Pancreas (tissue), 10 donors: Measurements from ENCODE around the gene DNAJC10. TPM values are rescaled to one million over a fixed set of nuclear protein-coding genes. Genes with fewer than 3 reads are reported as not detected.
"Not testable (repeated sequence)": the region's sequence is repeated elsewhere in the genome, so short reads cannot be mapped to it uniquely, and the experiment has no call there.

ENCODE experiments used
- ATAC-seq, 4 donors: fragments of 200-7000 bp; cut with Tn5 transposase; one replicate each; pipeline versions ENCODE4 v1.8.0 to v1.9.1; 2020; ENCODE audit warnings: mild to moderate bottlenecking in 4 of 4, moderate library complexity in 4 of 4
- DNase-seq, 6 donors: peaks; one replicate each; pipeline ENCODE4 v3.0.0-alpha.2; 2020
- FAIRE-seq: peaks from 2 replicates; lab custom pipeline; 2012; peaks lifted over from hg19 to GRCh38; lab: Jason Lieb, UNC
- H3K27ac ChIP-seq, 4 donors: fragments of 200-600 bp; sonication (generic); 1 replicate in 3 of 4; 2 replicates in 1 of 4; pipeline versions ENCODE4 v1.5.0 to v1.8.0; 2020
- H3K27me3 ChIP-seq, 4 donors: fragments of 200-600 bp; one replicate each; pipeline ENCODE4 v1.8.0; 2021
- H3K36me3 ChIP-seq, 3 donors: fragments of 200-600 bp; sonication (generic) in 1 of 3; one replicate each; pipeline versions ENCODE4 v1.5.0 to v1.8.0; 2020 to 2021
- H3K4me1 ChIP-seq, 3 donors: fragments of 200-600 bp; one replicate each; pipeline ENCODE4 v1.8.0; 2021
- H3K4me3 ChIP-seq, 4 donors: fragments of 200-600 bp; sonication (generic) in 2 of 4; one replicate each; pipeline versions ENCODE4 v1.5.0 to v1.8.0; 2020 to 2021
- H3K9me3 ChIP-seq, 4 donors: fragments of 200-600 bp; one replicate each; pipeline ENCODE4 v1.8.0; 2021
- WGBS, 2 donors: extraction: QIAGEN DNeasy Blood & Tissue Kit; methylation state at CpG; one replicate each; pipeline ENCODE4 v1.1.7; 2013; 5-methylcytosine and 5-hydroxymethylcytosine counted together
- intact Hi-C, 3 donors: fragments of 100-400 bp; cut with DNase I; formaldehyde crosslinking; loops; one replicate each; pipeline versions ENCODE4 v1.11.1 to v1.14.2; 2022
- polyA plus RNA-seq, 2 donors: library from polyadenylated mRNA; stranded (reverse); fragments of 200-250 nt; gene quantifications; one replicate each; pipeline ENCODE4 v1.2.3, GENCODE V29; 2013
- total RNA-seq, 6 donors: library from RNA; stranded (reverse); fragmentation: NEBNext Ultra II Directional in 4 of 6; extraction: Animal tissue kit (Norgen Biotek cat#: 25700) in 4 of 6; gene quantifications; one replicate each; pipeline versions ENCODE4 v1.2.1 to v1.2.4, GENCODE V29; 2021 to 2023
- TF ChIP-seq, protein P1 (sequence below), 4 donors: fragments of 200-600 bp; sonication (generic) in 3 of 4; IDR thresholded peaks; one replicate each; pipeline versions ENCODE4 v1.5.0 to v1.8.0; 2021; ENCODE audit warnings: antibody characterized with exemption in 4 of 4
- donor health status: healthy with polysubstance abuse.
- donor health status: DM: no; HTN: no; CAD: no; lungs with moderate emphysema.
- donor health status: DM: no; HTN: no; CAD: no.
- donor health status: control.
- donor health status: control.
- donor health status: Bipolar disorder and iron deficiency.
- donor health status: DM: yes; HTN: yes; CAD: no.
- donor health status: DM: no; HTN: no; CAD: no.
- donor health status: DM: no; HTN: no; CAD: no.
- donor health status: DM: yes; HTN: yes; CAD: no.

The DNAJC10 gene
- total and polyA plus RNA-seq, 8 donors: 19.9 to 87.8 (median 63.6) TPM

DNA sequence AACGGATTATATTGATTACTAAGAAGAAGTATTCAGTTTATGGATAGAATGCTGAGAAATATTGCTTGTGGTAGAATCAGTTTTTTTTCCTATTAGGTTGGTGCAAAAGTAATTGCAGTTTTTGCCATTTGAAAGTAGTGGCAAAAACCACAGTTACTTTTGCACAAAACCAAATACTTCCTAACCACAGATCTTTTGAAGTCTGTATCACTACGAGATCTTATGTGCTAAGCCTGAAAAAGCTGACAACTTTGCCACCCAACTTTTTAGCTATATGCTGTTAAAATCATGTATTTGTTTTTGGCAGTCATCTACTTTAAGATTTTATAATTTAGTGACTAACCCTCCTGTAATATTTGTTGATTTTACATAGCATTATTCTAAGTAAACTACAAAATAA, 24.6 kb downstream of the DNAJC10 start:
- Histone ChIP-seq H3K36me3 (peaks cover 0 to 49% (median 18%) of the 10 kb centered on the region in 3 donors), H3K4me1 (no peaks in the 10 kb centered on the region), H3K27me3 (no peaks in the 10 kb centered on the region), H3K9me3 (no peaks in the 10 kb centered on the region), H3K4me3 (no peak overlapping the region), H3K27ac (no peak overlapping the region)
- TF ChIP-seq, protein P1, sequence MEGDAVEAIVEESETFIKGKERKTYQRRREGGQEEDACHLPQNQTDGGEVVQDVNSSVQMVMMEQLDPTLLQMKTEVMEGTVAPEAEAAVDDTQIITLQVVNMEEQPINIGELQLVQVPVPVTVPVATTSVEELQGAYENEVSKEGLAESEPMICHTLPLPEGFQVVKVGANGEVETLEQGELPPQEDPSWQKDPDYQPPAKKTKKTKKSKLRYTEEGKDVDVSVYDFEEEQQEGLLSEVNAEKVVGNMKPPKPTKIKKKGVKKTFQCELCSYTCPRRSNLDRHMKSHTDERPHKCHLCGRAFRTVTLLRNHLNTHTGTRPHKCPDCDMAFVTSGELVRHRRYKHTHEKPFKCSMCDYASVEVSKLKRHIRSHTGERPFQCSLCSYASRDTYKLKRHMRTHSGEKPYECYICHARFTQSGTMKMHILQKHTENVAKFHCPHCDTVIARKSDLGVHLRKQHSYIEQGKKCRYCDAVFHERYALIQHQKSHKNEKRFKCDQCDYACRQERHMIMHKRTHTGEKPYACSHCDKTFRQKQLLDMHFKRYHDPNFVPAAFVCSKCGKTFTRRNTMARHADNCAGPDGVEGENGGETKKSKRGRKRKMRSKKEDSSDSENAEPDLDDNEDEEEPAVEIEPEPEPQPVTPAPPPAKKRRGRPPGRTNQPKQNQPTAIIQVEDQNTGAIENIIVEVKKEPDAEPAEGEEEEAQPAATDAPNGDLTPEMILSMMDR (IDR thresholded peaks at IDR 0.05): no peak
- ATAC-seq (no peak), DNase-seq (no peak), FAIRE-seq (no peak)
- WGBS, 2 donors: 90 to 100% methylated on average over 2 of the region's 2 CpGs
- intact Hi-C loops: no loop called here

GRCh38 chr2:182741620-182742019, 25.6 kb downstream of the DNAJC10 start:
- TF ChIP-seq, protein P1 (IDR thresholded peaks at IDR 0.05): no peak
- intact Hi-C loops: no loop called here
- peaks cover 0 to 43% (median 18%) of the 10 kb centered on the region in 3 donors for H3K36me3 ChIP-seq
- H3K4me3 ChIP-seq: no peak overlapping the region
- H3K4me1 ChIP-seq: no peaks in the 10 kb centered on the region
- peak; percentile 13 for FAIRE-seq
- no peak for ATAC-seq
- no peak overlapping the region for H3K27ac ChIP-seq
- H3K9me3 ChIP-seq: no peaks in the 10 kb centered on the region
- no peak for DNase-seq
- 93 to 96% methylated on average over 2 of the region's 2 CpGs for WGBS, 2 donors
- H3K27me3 ChIP-seq: no peaks in the 10 kb centered on the region

- no peaks in the 10 kb centered on the region for H3K27me3 ChIP-seq
- no peaks in the 10 kb centered on the region for H3K4me1 ChIP-seq
- H3K36me3 ChIP-seq: peaks cover 0 to 35% (median 15%) of the 10 kb centered on the region in 3 donors
- FAIRE-seq (no peak), DNase-seq (no peak), ATAC-seq (no peak)
- intact Hi-C loops: no loop called here
- H3K27ac ChIP-seq: no peak overlapping the region
- no peak overlapping the region for H3K4me3 ChIP-seq
- 60 to 61% methylated on average over 2 of the region's 2 CpGs for WGBS, 2 donors
- no peaks in the 10 kb centered on the region for H3K9me3 ChIP-seq
- TF ChIP-seq, protein P1 (IDR thresholded peaks at IDR 0.05): no peak
These were observed 28.4 kb downstream of the DNAJC10 start for GRCh38 chr2:182744490-182744889.

- no peak overlapping the region for H3K27ac ChIP-seq
- 72 to 75% methylated on average over 2 of the region's 2 CpGs for WGBS, 2 donors
- TF ChIP-seq, protein P1 (IDR thresholded peaks at IDR 0.05): no peak
- H3K9me3 ChIP-seq: no peaks in the 10 kb centered on the region
- H3K4me3 ChIP-seq: no peak overlapping the region
- DNase-seq (no peak), FAIRE-seq (no peak), ATAC-seq (no peak)
- no peaks in the 10 kb centered on the region for H3K27me3 ChIP-seq
- peaks cover 0 to 35% (median 15%) of the 10 kb centered on the region in 3 donors for H3K36me3 ChIP-seq
- intact Hi-C loops: no loop called here
- H3K4me1 ChIP-seq: no peaks in the 10 kb centered on the region
These were observed 29.0 kb downstream of the DNAJC10 start for GRCh38 chr2:182745061-182745460.

DNA sequence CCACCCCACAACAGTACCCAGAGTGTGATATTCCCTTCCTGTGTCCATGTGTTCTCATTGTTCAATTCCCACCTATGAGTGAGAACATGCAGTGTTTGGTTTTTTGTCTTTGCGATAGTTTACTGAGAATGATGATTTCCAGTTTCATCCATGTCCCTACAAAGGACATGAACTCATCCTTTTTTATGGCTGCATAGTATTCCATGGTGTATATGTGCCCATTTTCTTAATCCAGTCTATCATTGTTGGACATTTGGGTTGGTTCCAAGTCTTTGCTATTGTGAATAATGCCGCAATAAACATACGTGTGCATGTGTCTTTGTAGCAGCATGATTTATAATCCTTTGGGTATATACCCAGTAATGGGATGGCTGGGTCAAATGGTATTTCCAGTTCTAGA, 29.8 kb downstream of the DNAJC10 start:
- 90 to 100% methylated on average over 1 to 3 of the region's 3 CpGs for WGBS, 2 donors
- H3K4me1 ChIP-seq, DNase-seq, FAIRE-seq, H3K27ac ChIP-seq, H3K9me3 ChIP-seq, H3K27me3 ChIP-seq, ATAC-seq, intact Hi-C loops, H3K4me3 ChIP-seq: not testable (repeated sequence)
- H3K36me3 ChIP-seq: peaks cover 0 to 32% (median 16%) of the 10 kb centered on the region in 3 donors
